Measurements from ENCODE around the gene PADI6. TPM values are rescaled to one million over a fixed set of nuclear protein-coding genes. Genes with fewer than 3 reads are reported as not detected.

PADI6 gene
- total and polyA plus RNA-seq, 9 of the 15 experiments (the other 6 are each of a cell fraction or from before 2014, with no cell fraction given): not detected

DNA sequence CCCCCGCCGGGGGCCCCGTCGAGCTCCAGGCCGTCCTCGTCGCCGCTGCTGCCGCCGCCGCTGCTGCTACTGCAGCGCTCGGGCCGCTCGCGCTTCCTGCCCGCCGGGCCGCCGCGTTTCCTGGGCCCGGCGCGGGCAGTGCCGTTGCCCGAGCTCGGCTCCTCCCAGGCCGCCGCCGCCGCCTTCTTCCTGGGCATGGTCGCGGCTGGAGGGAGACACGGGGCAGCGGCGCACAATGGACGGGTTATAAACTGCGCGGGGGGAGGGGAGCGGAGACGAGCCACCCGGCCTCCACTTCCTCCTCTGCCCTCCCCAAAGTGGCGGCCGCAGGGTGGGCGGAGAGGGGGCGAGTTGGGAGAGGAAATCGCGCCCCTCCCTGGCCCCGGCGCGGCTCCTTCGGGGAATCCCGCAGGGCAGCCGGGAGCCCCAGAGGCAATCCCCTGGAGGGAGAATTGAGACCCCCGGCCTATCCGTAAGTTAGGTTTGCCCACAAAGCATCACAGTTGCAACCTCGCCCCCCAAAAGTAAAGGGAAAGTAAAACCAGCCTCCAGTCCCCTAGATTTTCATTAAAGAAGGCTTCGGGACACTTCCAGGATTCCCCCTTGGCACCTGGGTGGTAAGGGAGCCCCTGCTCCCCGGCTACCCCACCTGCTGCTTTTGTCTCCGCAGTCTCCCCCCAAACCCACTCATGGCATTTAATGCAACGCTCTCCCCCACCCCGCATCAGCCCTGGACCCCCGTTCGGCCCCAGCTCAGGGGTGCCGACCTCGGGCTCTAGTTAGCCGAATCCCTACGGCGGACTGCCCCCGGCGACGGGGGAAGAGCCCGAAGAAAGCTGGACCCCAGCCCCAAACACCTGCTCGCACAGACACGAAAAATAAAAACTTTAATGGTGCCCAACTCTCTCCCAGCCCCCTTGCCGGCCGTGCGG is 66.6 kb downstream of the PADI6 start (continued):
- TF ChIP-seq ZNF764 (CRISPR knock-in tag; IDR thresholded peaks at IDR 0.05; ENCODE audit: low read depth) (no peak), ZNF140 (CRISPR knock-in tag; IDR thresholded peaks at IDR 0.05) (no peak), ZNF589 (CRISPR knock-in tag; IDR thresholded peaks at IDR 0.05; ENCODE audit: low read depth) (no peak), RBM22 (IDR thresholded peaks at IDR 0.05; ENCODE audit: low read depth, low read length, poor library complexity, severe bottlenecking) (peak; percentile 88), PCBP1 (IDR thresholded peaks at IDR 0.05; ENCODE audit: low read depth, low read length, poor library complexity, severe bottlenecking) (no peak), ZNF507 (tag; conservative IDR thresholded peaks at IDR 0.05) (no peak), ZNF384 (IDR thresholded peaks at IDR 0.05; ENCODE audit: low read depth, low read length) (no peak), TEAD4 (IDR thresholded peaks at IDR 0.05; ENCODE audit: low read length) (no peak), TEAD4 (CRISPR knock-in tag; IDR thresholded peaks at IDR 0.05; ENCODE audit: borderline replicate concordance) (peak; percentile 54; the same call in 1 of the 2 replicates), ZBTB1 (CRISPR knock-in tag; IDR thresholded peaks at IDR 0.05; ENCODE audit: borderline replicate concordance, low read depth) (no peak), ZNF311 (CRISPR knock-in tag; IDR thresholded peaks at IDR 0.05) (no peak), FOXJ3 (CRISPR knock-in tag; IDR thresholded peaks at IDR 0.05) (no peak), NCOA1 (IDR thresholded peaks at IDR 0.05; ENCODE audit: low read depth) (no peak), POLR2A (conservative IDR thresholded peaks at IDR 0.05) (peak; percentile 75)
- TF ChIP-seq, protein P1, sequence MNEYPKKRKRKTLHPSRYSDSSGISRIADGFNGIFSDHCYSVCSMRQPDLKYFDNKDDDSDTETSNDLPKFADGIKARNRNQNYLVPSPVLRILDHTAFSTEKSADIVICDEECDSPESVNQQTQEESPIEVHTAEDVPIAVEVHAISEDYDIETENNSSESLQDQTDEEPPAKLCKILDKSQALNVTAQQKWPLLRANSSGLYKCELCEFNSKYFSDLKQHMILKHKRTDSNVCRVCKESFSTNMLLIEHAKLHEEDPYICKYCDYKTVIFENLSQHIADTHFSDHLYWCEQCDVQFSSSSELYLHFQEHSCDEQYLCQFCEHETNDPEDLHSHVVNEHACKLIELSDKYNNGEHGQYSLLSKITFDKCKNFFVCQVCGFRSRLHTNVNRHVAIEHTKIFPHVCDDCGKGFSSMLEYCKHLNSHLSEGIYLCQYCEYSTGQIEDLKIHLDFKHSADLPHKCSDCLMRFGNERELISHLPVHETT (CRISPR knock-in tag; conservative IDR thresholded peaks at IDR 0.05 in 1 of 2, IDR thresholded peaks at IDR 0.05 in 1 of 2): 0 out of 4 replicates have a peak, but pooled peaks of 1 of the 2 experiments have one; percentile 59
- TF ChIP-seq, protein P2, sequence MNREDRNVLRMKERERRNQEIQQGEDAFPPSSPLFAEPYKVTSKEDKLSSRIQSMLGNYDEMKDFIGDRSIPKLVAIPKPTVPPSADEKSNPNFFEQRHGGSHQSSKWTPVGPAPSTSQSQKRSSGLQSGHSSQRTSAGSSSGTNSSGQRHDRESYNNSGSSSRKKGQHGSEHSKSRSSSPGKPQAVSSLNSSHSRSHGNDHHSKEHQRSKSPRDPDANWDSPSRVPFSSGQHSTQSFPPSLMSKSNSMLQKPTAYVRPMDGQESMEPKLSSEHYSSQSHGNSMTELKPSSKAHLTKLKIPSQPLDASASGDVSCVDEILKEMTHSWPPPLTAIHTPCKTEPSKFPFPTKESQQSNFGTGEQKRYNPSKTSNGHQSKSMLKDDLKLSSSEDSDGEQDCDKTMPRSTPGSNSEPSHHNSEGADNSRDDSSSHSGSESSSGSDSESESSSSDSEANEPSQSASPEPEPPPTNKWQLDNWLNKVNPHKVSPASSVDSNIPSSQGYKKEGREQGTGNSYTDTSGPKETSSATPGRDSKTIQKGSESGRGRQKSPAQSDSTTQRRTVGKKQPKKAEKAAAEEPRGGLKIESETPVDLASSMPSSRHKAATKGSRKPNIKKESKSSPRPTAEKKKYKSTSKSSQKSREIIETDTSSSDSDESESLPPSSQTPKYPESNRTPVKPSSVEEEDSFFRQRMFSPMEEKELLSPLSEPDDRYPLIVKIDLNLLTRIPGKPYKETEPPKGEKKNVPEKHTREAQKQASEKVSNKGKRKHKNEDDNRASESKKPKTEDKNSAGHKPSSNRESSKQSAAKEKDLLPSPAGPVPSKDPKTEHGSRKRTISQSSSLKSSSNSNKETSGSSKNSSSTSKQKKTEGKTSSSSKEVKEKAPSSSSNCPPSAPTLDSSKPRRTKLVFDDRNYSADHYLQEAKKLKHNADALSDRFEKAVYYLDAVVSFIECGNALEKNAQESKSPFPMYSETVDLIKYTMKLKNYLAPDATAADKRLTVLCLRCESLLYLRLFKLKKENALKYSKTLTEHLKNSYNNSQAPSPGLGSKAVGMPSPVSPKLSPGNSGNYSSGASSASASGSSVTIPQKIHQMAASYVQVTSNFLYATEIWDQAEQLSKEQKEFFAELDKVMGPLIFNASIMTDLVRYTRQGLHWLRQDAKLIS (CRISPR knock-in tag; IDR thresholded peaks at IDR 0.05): peak; percentile 86
- TF ChIP-seq, protein P3, sequence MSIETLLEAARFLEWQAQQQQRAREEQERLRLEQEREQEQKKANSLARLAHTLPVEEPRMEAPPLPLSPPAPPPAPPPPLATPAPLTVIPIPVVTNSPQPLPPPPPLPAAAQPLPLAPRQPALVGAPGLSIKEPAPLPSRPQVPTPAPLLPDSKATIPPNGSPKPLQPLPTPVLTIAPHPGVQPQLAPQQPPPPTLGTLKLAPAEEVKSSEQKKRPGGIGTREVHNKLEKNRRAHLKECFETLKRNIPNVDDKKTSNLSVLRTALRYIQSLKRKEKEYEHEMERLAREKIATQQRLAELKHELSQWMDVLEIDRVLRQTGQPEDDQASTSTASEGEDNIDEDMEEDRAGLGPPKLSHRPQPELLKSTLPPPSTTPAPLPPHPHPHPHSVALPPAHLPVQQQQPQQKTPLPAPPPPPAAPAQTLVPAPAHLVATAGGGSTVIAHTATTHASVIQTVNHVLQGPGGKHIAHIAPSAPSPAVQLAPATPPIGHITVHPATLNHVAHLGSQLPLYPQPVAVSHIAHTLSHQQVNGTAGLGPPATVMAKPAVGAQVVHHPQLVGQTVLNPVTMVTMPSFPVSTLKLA (conservative IDR thresholded peaks at IDR 0.05): peak in 1 of 2 experiments; percentile 41; a peak in 3 of 4 replicates
- TF ChIP-seq, protein P4, sequence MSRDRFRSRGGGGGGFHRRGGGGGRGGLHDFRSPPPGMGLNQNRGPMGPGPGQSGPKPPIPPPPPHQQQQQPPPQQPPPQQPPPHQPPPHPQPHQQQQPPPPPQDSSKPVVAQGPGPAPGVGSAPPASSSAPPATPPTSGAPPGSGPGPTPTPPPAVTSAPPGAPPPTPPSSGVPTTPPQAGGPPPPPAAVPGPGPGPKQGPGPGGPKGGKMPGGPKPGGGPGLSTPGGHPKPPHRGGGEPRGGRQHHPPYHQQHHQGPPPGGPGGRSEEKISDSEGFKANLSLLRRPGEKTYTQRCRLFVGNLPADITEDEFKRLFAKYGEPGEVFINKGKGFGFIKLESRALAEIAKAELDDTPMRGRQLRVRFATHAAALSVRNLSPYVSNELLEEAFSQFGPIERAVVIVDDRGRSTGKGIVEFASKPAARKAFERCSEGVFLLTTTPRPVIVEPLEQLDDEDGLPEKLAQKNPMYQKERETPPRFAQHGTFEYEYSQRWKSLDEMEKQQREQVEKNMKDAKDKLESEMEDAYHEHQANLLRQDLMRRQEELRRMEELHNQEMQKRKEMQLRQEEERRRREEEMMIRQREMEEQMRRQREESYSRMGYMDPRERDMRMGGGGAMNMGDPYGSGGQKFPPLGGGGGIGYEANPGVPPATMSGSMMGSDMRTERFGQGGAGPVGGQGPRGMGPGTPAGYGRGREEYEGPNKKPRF (IDR thresholded peaks at IDR 0.05; ENCODE audit: low read depth, low read length): no peak
